ENCODE measurements around the gene LHX8. TPM values are rescaled to one million over a fixed set of nuclear protein-coding genes. Genes with fewer than 3 reads are reported as not detected.

The LHX8 gene
- total and polyA plus RNA-seq, 9 of the 15 experiments (the other 6 are each of a cell fraction or from before 2014, with no cell fraction given) = not detected

DNA sequence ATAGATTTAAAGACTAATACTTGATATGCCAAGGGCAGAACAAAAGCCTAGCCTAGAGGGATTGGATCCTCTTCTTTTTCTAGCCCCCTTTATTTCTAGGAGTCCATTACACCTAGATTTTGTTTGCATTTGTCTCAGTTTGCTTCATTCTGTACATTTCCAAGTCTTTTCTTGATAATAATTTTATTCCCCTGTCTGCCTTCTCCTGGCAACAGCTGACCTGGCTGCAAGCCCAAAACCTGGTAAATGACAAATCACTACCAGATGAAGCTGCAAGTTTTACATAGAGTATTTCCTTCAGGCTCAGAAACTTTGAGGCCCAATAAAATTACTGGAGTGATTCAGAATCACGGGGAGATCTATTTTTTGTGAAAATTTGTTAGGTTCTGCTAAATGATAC is 36.5 kb upstream of the LHX8 start:
- DNase-seq (ENCODE audit: extremely low read depth in 1 of 4, low spot score in 3 of 4) (no peak), FAIRE-seq (no peak), ATAC-seq (no peak)
- in situ Hi-C loops (cut with MboI) (no loop called here), intact Hi-C loops (cut with micrococcal nuclease) (no loop called here)
- no TSS peak for BruUV-seq (replicated peaks)
- WGBS (ENCODE audit: insufficient coverage, low coverage, missing lambda C conversion rate) = 9% methylated on average over 1 of the region's 1 CpG
- CTCF ChIA-PET (ENCODE audit: low intra/inter-chr PET ratio) = no interaction called here
- H3K4me2 ChIP-seq (ENCODE audit: insufficient read depth, low read length) = no peak overlapping the region
- H3K9ac ChIP-seq (ENCODE audit: insufficient read depth in 1 of 2, low read depth in 2 of 2, low read length in 2 of 2) = no peak overlapping the region
- TF ChIP-seq ATF7 (IDR thresholded peaks at IDR 0.05) (no peak), CBFA2T2 (conservative IDR thresholded peaks at IDR 0.05) (no peak), ZNF12 (CRISPR knock-in tag; IDR thresholded peaks at IDR 0.05) (no peak), POU5F1 (IDR thresholded peaks at IDR 0.05; ENCODE audit: borderline replicate concordance, low read depth, low read length, partially characterized antibody) (no peak), EP400 (IDR thresholded peaks at IDR 0.05) (no peak), FOXO4 (CRISPR knock-in tag; IDR thresholded peaks at IDR 0.05) (no peak), OTX1 (CRISPR knock-in tag; IDR thresholded peaks at IDR 0.05) (no peak), ZBTB2 (IDR thresholded peaks at IDR 0.05) (no peak), ZNF76 (CRISPR knock-in tag; IDR thresholded peaks at IDR 0.05; ENCODE audit: borderline replicate concordance) (no peak), NR2C2 (CRISPR knock-in tag; IDR thresholded peaks at IDR 0.05) (no peak), NR2C2 (tag; IDR thresholded peaks at IDR 0.05) (no peak)
- no peak overlapping the region for H3K4me3 ChIP-seq
- no peak overlapping the region for H3K27ac ChIP-seq (ENCODE audit: extremely low read depth, low read depth, low read length)
- H3K9me1 ChIP-seq (ENCODE audit: control insufficient read depth, insufficient read depth, low read length) = no peaks in the 10 kb centered on the region
- POLR2A ChIA-PET = no interaction called here
- H3K36me3 ChIP-seq (ENCODE audit: control insufficient read depth, insufficient read depth, low read length) = no peaks in the 10 kb centered on the region
- H3K79me2 ChIP-seq (ENCODE audit: control insufficient read depth, insufficient read depth, low read length) = no peaks in the 10 kb centered on the region
- no peaks in the 10 kb centered on the region for H3K4me1 ChIP-seq (replicated peaks in 1 of 2; ENCODE audit: control insufficient read depth in 2 of 2, insufficient read depth in 2 of 2, low read length in 2 of 2)
- no peak overlapping the region for H2AFZ ChIP-seq (ENCODE audit: low read depth, low read length)
- no peaks in the 10 kb centered on the region for H3K27me3 ChIP-seq (ENCODE audit: control insufficient read depth in 2 of 2, insufficient read depth in 2 of 2, low read length in 2 of 2)
- H4K20me1 ChIP-seq (replicated peaks; ENCODE audit: control insufficient read depth, insufficient read depth, low read length) = no peaks in the 10 kb centered on the region
- H3K9me3 ChIP-seq (replicated peaks; ENCODE audit: control insufficient read depth, insufficient read depth, low read depth, low read length) = no peaks in the 10 kb centered on the region
